Measurements from ENCODE around the gene MPP3.
A peak's percentile ranks its signal among the peaks of the same experiment; 100 is the strongest.
"Not testable (repeated sequence)": the region's sequence is repeated elsewhere in the genome, so short reads cannot be mapped to it uniquely, and the experiment has no call there.

The MPP3 gene

DNA sequence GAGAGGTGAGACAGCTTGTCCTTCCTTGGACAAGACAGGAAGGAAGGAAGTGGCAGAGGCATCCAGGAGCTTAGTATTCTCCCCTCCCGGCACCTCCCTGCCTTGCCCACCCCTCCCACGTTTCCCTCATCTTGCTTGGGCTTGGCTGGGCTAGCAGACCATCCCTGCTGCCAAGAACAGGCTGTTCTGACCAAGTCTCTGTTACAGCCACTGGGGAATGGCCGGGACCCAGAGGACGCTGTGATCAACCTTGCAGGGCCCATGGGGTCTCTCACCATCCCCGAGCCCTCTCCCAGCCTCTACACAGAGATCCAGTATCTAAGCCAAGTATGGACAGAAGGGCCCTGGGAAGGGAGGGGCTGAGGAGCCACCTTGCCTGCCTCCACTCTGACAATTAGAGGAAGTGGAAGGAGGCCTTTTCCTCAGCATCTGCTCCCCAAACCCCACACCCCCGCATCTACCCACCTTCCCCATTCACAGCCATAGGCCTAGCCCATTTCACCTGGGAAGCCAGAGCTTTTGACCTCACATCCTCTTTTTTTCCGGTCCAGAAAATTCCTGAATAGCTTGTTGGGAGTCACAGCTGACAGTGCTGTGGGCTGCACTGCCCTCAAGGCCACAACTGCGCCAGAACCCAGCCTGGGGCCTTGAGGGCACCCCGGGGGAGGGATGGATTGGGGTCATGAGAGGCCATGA is 28.1 kb upstream of the MPP3 start:
- DNase-seq (ENCODE audit: low read depth in 2 of 2, low spot score in 1 of 2), result no peak

DNA sequence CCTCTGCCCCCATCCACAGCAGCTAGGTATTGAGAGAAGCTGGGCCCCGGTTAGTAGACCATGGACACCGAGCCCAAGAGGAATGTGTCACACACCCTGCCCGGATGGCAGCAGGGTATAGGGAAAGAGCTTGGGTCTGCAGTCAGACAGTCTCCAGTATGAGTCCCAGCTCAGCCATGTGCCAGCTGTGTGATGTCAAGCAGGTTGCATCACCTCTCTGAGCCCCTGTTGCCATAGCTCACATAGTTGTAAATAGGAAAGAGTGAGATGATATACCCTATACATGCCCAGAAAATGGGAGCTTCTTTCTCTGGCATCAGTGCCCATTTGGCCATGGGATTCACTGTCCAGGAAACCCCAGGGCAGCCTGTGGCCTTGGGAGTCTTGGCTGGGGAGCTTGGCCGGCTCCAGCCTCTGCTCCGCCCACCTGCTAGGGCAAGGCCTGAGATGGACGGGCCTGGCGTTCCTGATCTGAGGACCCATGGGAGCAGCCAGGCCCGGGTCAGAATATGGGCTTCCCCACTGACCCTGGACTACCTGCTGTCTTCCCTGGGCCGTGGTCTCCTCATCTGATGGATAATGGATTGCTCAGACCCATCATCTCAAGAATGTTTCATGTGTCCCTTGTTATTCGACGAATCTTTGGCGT is 27.3 kb upstream of the MPP3 start:
- DNase-seq (ENCODE audit: low read depth in 2 of 2, low spot score in 1 of 2), result no peak

DNA sequence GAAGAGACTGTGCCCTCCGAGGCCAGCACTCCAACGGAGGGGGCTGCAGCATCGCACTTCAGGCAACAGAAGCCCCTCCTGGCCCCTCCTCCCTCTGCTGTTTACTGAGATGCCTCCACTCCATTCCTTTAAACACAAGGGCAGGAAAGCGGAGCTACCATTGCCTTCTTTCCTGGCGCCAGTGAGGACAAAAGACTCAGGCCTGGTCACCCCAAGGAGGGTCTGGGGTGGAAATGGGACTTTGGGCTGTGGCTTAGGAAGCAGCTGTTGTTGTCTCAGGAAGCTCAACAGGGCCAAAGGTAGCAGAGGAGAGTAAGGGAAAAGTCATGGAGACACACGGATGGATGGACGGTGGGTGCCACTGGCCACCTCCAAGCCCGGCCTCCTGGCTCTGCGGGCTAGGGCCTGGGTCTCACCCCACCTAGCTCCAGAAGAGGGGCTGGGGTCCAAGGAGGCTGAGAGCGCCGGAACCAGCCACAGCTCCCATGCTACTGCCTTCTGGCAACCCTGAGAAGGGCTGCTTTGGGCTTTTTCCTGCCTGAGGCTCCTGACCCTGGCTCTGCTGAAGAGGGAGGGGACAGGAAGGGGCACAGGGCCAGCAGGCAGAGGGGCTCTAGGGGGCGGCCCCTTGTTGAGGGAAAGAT is 25.1 kb upstream of the MPP3 start:
- no peak for DNase-seq (ENCODE audit: low read depth in 2 of 2, low spot score in 1 of 2)

DNA sequence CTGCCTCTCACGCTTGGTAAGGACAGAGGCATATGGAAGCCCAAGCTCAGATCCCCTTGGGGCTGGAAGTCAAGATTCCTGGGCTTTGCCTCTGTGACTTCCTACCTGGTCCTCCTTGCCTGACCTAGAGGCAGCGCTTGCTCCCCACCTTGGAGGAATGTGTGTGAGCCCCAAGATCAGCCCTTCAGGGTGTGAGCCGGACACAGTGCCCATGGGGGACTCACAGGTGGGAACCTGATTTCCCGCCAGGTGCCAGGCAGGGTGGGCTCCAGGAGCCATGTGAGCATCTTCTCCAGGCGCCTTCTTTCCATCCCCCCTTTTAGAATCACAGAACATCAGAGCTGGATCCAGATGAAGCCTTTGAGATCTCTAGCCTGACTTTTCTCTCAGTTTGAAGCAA is 24.2 kb upstream of the MPP3 start:
- no peak for DNase-seq (ENCODE audit: low read depth in 2 of 2, low spot score in 1 of 2)

DNA sequence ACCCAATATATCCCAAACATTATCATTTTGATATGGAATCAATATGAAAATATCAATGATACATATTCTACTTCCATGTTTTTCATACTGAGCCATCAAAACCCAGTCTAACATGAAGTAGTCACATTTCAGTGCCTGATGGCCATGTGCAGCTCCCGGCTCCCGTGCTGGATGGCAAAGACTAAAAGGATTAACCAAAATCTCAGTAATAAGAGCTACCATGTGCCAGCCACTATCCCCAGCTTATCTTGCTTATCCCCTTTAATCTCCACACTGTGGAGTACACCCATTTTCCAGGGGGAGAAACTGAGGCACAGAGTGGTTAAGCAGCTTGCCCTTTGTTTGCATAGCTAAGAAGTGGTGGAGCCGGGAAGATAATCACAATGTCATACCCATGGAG is 23.2 kb upstream of the MPP3 start:
- no peak for DNase-seq (ENCODE audit: low read depth in 2 of 2, low spot score in 1 of 2)

DNA sequence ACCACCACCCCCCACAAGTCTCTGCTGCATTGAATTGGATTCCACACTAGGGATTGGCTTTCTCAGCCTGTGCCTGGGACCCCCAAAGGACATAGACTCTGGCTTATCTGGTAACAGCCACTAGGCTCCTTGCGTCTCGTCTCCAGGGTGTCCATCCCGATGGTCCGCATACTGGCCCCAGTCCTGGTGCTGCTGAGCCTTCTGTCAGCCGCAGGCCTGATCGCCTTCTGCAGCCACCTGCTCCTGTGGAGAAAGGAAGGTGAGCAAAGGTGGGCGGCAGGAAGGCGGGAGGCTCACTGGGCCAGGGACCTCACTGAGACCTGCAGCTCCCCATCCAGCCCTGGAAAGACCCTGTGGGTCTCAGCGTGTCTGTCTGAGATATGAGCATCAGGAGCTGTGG is 22.1 kb upstream of the MPP3 start:
- DNase-seq (ENCODE audit: low read depth in 2 of 2, low spot score in 1 of 2), result no peak

DNA sequence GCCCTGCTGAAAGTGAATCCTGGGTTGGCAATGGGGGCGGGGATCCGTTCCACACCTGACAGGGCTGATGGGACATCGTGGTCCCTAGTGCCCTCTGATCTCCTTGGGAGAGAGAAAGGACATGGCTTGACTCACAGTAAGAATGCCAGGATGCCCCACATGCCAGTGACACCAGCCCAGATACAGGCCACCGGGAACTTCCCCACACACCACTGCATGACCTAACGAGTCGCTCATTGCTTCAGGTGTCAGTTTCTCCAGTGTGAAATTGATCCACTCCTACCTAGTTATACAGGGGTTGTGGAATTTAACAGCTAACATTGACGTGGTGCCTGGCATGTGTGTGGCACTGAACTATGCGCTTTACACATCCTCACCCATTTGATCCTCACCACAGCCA is 21.6 kb upstream of the MPP3 start:
- no peak for DNase-seq (ENCODE audit: low read depth in 2 of 2, low spot score in 1 of 2)

DNA sequence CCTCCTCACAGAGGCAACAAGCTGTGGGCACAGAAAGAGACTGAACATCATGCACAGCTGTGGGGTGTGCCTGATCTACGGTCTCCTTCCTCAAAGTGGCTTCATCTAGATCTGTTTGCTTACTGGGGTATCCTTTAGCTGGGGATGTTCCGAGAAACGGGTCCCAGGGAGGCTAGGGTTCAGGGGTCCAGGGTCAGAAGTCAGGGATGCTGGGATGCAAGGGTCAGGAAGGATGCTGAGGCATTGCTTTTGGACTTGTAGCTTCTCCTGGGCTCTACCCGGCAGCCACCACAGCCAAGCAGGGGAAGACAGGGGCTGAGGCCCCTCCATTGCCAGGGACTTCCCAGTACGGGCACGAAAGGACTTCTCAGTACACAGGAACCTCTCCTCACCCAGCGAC is 20.6 kb upstream of the MPP3 start:
- no peak for DNase-seq (ENCODE audit: low read depth in 2 of 2, low spot score in 1 of 2)

DNA sequence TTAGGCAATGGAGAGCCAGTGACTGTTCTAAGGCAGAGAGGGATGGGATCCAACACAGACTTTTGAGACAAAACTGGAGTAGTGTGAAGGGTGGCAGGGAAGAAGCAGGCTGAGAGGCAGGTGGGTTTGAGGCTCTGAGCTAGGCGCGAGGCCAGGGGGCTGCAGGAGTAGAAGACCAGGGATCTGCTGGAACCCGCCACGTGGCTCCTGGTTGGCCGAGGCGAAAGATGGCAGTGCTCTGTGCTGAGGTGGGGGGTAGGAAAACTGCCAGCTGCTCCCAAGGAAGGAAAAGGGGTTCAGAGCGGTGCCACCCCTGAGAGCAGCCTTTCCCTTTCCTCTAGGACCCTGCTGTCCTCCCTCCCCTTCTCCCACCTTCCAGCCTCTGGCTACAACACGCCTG is 19.6 kb upstream of the MPP3 start:
- DNase-seq (ENCODE audit: low read depth in 2 of 2, low spot score in 1 of 2), result no peak

DNA sequence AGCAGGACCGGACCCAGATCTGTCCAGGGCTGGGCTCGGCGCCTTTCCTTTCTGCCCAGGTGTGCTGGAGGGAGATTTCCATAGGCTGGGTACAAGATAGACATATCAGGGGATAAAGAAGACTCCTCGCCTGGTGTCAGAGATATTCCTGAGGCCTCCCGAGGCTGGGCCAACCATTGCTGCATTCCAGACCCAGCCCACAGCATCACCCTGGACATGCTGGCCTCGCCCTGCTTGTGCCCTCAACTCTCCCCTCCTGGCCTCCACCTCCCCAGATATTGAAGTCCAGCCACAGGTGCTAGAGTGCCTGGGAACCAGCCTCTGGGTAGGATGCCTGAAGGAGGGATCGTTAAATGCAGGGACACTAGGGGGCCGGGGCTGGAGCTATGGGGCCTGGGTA is 16.2 kb upstream of the MPP3 start:
- no peak for DNase-seq (ENCODE audit: low read depth in 2 of 2, low spot score in 1 of 2)

DNA sequence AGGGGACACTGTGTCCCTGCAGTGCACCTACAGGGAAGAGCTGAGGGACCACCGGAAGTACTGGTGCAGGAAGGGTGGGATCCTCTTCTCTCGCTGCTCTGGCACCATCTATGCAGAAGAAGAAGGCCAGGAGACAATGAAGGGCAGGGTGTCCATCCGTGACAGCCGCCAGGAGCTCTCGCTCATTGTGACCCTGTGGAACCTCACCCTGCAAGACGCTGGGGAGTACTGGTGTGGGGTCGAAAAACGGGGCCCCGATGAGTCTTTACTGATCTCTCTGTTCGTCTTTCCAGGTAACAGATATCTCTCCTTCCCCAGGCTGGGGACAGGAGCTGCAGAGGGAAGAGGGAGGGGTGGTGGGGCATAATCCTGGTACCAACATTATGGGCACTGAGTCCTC is 15.7 kb upstream of the MPP3 start:
- no peak for DNase-seq (ENCODE audit: low read depth in 2 of 2, low spot score in 1 of 2)

DNA sequence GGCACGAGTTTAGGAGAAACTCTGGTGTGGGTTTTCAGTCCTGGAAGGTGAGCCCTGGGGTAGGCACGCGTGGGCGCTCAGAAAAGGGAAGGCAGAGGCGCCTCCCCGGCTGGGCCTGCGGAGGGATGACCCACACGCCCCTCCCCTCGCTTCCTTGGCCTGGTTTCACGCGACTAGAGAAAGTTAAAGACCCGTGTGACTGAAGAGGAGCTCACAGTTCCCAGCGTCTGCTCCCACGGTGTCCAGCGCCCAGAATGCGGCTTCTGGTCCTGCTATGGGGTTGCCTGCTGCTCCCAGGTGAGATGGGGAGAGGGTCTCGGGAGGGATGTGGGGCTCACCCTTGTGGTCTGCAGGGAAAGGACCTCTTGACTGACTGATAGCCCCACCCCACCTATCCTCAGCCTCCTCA is 14.0 kb upstream of the MPP3 start, which contains the start of gene CD300LG:
CD300LG (plus strand) TSS at position 214 of the 409 bp plus-strand sequence; CDS start at position 255, 41 bp downstream.
- no peak for DNase-seq (ENCODE audit: low read depth in 2 of 2, low spot score in 1 of 2)

DNA sequence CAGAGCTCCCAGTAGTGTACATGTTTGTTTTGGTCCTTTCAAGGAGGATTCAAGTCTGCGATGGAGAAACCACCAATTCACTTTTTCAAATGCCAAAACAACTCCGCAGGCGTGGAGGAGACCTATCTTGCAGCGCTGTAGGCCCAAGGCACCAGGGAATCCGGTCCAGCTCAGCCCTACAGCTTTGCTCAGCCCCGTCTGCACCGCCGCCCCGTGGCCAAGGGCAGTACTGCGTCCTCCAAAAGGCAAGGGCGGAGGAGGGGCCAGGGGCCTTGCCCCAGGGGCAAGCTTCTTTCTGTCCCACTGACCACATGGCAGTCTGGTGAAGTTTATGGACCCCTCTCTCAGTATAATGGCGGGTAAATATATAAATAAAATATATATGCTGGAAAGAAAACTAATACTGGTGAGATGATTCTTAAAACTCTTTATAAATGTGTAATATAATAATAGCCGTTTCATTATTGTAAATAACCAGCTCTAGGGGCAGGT is 13.3 kb upstream of the MPP3 start:
- peak; percentile 14 to 60 for DNase-seq (ENCODE audit: low read depth in 2 of 2, low spot score in 1 of 2)

DNA sequence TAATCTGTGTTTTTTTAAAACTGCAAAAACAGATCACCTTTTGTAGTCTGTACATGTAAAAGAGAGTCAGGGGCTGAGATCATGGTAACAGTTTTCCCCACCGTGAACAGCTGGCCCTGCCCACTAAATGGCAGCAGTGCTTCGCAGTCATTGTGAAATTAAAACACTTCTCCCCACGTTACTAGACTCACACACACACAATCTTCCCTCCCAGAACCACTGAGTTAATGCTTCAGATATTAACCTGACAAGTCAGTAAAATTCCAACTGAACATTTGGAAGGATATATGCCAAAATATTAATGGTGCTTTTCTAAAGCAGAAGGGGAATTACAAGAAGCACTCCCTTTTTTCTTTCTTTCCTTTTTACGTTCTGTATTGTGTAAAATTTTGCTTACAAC is 12.8 kb upstream of the MPP3 start:
- no peak for DNase-seq (ENCODE audit: low read depth in 2 of 2, low spot score in 1 of 2)

DNA sequence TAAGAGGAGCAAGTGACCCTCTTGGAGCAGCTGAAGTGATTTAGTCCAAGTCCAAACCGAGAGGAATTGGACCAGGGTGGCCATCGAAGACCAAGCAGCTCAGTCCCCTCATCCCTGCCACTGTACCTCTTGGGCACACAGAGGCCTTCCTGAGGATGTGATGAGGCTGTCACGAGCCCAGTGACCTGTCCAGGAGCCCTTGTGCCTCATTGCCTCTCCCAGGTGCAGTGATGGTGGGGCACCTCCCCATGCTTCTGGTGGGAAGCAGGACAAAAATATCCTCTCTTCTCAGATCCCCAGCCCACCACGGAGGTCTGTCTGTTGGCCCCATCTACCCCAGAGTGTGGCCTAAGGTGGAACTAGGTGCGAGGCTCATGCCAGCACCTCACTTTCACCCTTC is 11.3 kb upstream of the MPP3 start:
- no peak for DNase-seq (ENCODE audit: low read depth in 2 of 2, low spot score in 1 of 2)

DNA sequence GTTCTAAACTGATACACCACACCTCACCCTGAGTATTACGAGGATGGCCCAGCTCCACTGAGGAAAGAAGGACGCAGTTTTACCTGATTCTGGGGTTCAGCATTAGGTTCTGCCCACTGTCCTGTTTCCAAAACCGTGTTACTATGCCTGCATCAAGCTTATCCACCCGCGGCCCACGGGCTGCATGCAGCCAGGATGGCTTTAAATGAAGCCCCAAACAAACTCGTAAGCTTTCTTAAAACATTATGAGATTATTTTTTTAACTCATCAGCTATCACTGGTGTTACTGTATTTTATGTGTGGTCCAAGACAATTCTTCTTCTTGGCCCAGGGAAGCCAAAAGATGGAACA is 10.0 kb upstream of the MPP3 start:
- no peak for DNase-seq (ENCODE audit: low read depth in 2 of 2, low spot score in 1 of 2)

DNA sequence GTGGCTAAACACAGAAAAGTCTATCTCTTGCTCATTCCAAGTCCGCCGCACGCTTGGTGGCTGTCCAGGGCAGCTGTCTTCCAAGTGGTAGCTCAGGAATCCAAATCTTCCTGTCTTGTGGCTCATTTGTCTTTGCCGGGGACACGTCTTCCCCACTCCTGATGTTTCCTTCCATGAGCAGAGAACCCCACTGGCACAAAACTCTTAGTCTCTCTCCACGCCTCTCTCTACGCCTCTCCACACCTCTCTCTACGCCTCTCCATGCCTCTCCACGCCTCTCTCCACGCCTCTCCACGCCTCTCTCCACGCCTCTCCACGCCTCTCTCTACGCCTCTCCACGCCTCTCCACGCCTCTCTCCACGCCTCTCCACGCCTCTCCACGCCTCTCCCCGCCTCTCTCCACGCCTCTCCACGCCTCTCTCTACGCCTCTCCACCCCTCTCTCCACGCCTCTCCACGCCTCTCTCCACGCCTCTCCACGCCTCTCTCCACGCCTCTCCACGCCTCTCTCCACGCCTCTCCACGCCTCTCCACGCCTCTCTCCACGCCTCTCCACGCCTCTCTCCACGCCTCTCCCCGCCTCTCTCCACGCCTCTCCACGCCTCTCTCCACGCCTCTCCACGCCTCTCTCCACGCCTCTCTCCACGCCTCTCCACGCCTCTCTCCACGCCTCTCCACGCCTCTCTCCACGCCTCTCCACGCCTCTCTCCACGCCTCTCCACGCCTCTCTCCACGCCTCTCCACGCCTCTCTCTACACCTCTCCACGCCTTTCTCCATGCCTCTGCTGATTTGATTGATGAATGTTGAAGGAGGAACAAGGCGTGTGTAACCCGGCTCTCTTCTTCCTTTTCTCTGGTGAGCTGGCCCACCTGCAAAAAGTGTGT is 9.4 kb upstream of the MPP3 start:
- not testable (repeated sequence) for DNase-seq (ENCODE audit: low read depth in 2 of 2, low spot score in 1 of 2)

DNA sequence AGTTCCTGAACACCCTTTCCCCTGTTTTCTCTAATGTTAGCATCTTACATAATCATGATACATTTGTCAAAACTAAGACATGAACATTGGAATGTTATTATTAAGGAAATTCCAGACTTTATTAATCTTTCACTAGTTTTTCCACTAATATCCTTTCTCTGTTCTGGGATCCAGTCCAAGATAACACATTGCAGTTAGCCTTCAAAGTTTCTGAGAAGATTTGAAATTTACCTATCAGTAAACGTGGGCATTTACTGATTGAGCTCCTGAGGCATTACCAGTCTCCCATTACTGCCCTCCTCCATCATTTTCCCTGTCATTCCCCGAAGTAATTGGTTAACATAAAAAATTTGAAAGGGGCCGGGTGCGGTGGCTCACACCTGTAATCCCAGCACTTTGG is 8.3 kb upstream of the MPP3 start:
- DNase-seq (ENCODE audit: low read depth in 2 of 2, low spot score in 1 of 2), result no peak

DNA sequence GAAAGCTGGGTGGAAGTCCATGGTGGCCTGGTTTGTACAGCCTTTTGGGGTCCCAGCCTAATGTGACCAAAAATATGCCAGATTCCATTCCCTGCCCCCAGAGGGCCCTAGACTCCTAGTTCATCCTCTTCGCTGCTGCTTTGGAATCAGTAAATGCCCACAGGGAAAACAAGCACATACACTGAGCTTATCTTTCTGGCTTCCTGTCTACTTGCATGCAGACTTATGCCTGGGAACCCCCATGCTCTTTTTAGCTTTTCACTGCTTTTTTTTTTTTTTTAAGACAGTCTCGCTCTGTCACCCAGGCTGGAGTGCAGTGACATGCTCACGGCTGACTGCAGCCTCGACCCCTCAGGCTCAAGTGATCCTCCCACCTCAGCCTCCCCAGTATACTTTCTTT is 7.9 kb upstream of the MPP3 start:
- DNase-seq (ENCODE audit: low read depth in 2 of 2, low spot score in 1 of 2), result no peak

DNA sequence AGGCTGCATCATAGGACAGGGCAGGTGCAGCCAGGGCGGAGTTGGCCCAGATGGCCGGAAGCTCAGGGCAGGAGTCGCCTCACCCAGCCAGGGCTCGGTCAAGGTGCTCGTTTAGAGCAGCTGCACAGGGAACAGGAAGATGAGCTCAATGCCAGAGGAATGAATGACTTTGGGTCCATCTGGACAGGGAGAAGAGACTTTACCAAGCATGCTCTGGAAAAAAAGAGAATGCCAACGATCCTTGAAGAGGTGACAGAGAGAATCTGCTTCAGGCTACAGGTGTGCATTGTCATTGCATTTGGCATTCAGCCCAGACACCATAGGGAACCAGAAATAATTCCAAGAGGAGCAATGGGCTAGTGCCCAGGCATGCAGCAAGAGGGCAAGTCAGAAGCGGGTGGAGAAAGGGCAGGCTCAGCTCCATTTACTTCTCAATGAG is 6.7 kb upstream of the MPP3 start:
- no peak for DNase-seq (ENCODE audit: low read depth in 2 of 2, low spot score in 1 of 2)

DNA sequence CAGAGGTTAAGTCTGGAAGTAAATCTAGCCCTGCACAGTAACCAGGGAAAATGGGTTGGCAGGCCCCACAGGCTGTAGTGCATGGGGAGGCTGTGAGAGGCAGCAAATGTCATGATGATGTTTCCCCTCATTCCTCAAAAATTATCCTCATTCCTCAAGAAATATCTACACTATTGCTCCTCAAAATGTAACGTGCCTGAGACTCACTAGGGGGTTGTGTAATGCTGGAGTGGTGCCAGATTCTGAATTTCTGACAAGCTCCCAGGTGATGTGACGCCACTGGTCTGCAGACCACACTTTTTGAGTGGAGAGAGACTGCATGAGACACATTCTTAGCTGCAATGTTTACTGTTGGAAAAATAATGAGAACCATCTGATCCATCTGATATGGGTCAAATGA is 1.2 kb upstream of the MPP3 start:
- no peak for DNase-seq (ENCODE audit: low read depth in 2 of 2, low spot score in 1 of 2)
